ENCODE results near the gene MLC1. TPM values are rescaled to one million over a fixed set of nuclear protein-coding genes. Genes with fewer than 3 reads are reported as not detected.

The MLC1 gene
- total RNA-seq, 1 donor from 2014 or later, result 0.09 TPM

- TF ChIP-seq CTCF (IDR thresholded peaks at IDR 0.05; ENCODE audit: insufficient read depth, low read depth, low read length), result no peak
- no peak for TF ChIP-seq EZH2 (IDR thresholded peaks at IDR 0.05; ENCODE audit: insufficient read depth, low read length)
- H3K4me3 Mint-ChIP-seq (ENCODE audit: unreplicated experiment), result no peak overlapping the region
- Histone ChIP-seq H3K9ac (ENCODE audit: low read length) (no peak overlapping the region), H2AFZ (ENCODE audit: low read depth, low read length) (no peak overlapping the region), H3K27me3 (ENCODE audit: insufficient read depth, low read length) (no peaks in the 10 kb centered on the region), H4K20me1 (ENCODE audit: insufficient read depth, low read length) (no peaks in the 10 kb centered on the region), H3K27ac (ENCODE audit: low read depth, low read length) (no peak overlapping the region), H3K4me2 (ENCODE audit: low read length) (no peak overlapping the region), H3K9me3 (ENCODE audit: insufficient read depth, low read depth, low read length) (no peaks in the 10 kb centered on the region), H3K4me3 (ENCODE audit: insufficient read depth, low read depth, low read length) (no peak overlapping the region), H3K4me1 (ENCODE audit: insufficient read depth, low read length) (no peaks in the 10 kb centered on the region), H3K79me2 (ENCODE audit: insufficient read depth, low read length) (no peaks in the 10 kb centered on the region), H3K36me3 (ENCODE audit: insufficient read depth, low read length) (no peaks in the 10 kb centered on the region)
- no peaks in the 10 kb centered on the region for H3K9me3 Mint-ChIP-seq (ENCODE audit: unreplicated experiment)
- H3K4me1 Mint-ChIP-seq (ENCODE audit: low read depth, unreplicated experiment), result no peaks in the 10 kb centered on the region
- DNase-seq (ENCODE audit: low read depth) (no peak), FAIRE-seq (no peak)
- no peaks in the 10 kb centered on the region for H3K36me3 Mint-ChIP-seq (ENCODE audit: low read depth, unreplicated experiment)
- no peak overlapping the region for H3K27ac Mint-ChIP-seq (ENCODE audit: unreplicated experiment)
- peaks cover 25% of the 10 kb centered on the region for H3K27me3 Mint-ChIP-seq (ENCODE audit: low read depth, unreplicated experiment)
Observed at GRCh38 chr22:50032941-50033601, 52.2 kb downstream of the MLC1 start.

- no peaks in the 10 kb centered on the region for H3K9me3 Mint-ChIP-seq (ENCODE audit: unreplicated experiment)
- H3K27me3 Mint-ChIP-seq (ENCODE audit: low read depth, unreplicated experiment), result peaks cover 33% of the 10 kb centered on the region
Observed at GRCh38 chr22:50032109-50032871, 52.9 kb downstream of the MLC1 start.

More at GRCh38 chr22:50032109-50032871, 52.9 kb downstream of the MLC1 start:
- Histone ChIP-seq H3K79me2 (ENCODE audit: insufficient read depth, low read length) (no peaks in the 10 kb centered on the region), H4K20me1 (ENCODE audit: insufficient read depth, low read length) (no peaks in the 10 kb centered on the region), H3K9me3 (ENCODE audit: insufficient read depth, low read depth, low read length) (no peaks in the 10 kb centered on the region), H3K4me2 (ENCODE audit: low read length) (no peak overlapping the region), H3K9ac (ENCODE audit: low read length) (no peak overlapping the region), H3K36me3 (ENCODE audit: insufficient read depth, low read length) (no peaks in the 10 kb centered on the region), H3K4me3 (ENCODE audit: insufficient read depth, low read depth, low read length) (no peak overlapping the region), H3K27me3 (ENCODE audit: insufficient read depth, low read length) (no peaks in the 10 kb centered on the region), H2AFZ (ENCODE audit: low read depth, low read length) (no peak overlapping the region), H3K4me1 (ENCODE audit: insufficient read depth, low read length) (no peaks in the 10 kb centered on the region), H3K27ac (ENCODE audit: low read depth, low read length) (no peak overlapping the region)
- no peak overlapping the region for H3K4me3 Mint-ChIP-seq (ENCODE audit: unreplicated experiment)
- no peak for DNase-seq (ENCODE audit: low read depth)
- no peak overlapping the region for H3K27ac Mint-ChIP-seq (ENCODE audit: unreplicated experiment)
- no peaks in the 10 kb centered on the region for H3K36me3 Mint-ChIP-seq (ENCODE audit: low read depth, unreplicated experiment)
- no peak for TF ChIP-seq CTCF (IDR thresholded peaks at IDR 0.05; ENCODE audit: insufficient read depth, low read depth, low read length)
- no peak for FAIRE-seq
- H3K4me1 Mint-ChIP-seq (ENCODE audit: low read depth, unreplicated experiment), result no peaks in the 10 kb centered on the region
